ENCODE measurements around the gene KBTBD7.

- TF ChIP-seq EZH2 (IDR thresholded peaks at IDR 0.05; ENCODE audit: borderline replicate concordance, insufficient read depth, low read depth, low read length, poor library complexity, severe bottlenecking) (no peak), CTCF (IDR thresholded peaks at IDR 0.05) (no peak)
Measured at GRCh38 chr13:41229356-41229755, 35.0 kb upstream of the KBTBD7 start.

All from B cell (primary cell).